ENCODE results near the gene ENDOV. TPM values are rescaled to one million over a fixed set of nuclear protein-coding genes. Genes with fewer than 3 reads are reported as not detected.

Gene ENDOV
- total RNA-seq, 1 donor from 2014 or later: 39.1 TPM

GRCh38 chr17:80454557-80455335 lies 39.8 kb downstream of the ENDOV start:
- DNase-seq (ENCODE audit: extremely low spot score, unreplicated experiment): peak; percentile 99
- peak overlapping the region; percentile 97 for H3K27ac Mint-ChIP-seq (ENCODE audit: unreplicated experiment)
- peaks cover 10% of the 10 kb centered on the region for H3K27me3 Mint-ChIP-seq (ENCODE audit: unreplicated experiment)
- no peaks in the 10 kb centered on the region for H3K36me3 Mint-ChIP-seq (ENCODE audit: unreplicated experiment)
- H3K4me1 Mint-ChIP-seq (ENCODE audit: unreplicated experiment): peaks cover 23% of the 10 kb centered on the region
- H3K9me3 Mint-ChIP-seq (ENCODE audit: unreplicated experiment): no peaks in the 10 kb centered on the region
- TF ChIP-seq, protein P1, sequence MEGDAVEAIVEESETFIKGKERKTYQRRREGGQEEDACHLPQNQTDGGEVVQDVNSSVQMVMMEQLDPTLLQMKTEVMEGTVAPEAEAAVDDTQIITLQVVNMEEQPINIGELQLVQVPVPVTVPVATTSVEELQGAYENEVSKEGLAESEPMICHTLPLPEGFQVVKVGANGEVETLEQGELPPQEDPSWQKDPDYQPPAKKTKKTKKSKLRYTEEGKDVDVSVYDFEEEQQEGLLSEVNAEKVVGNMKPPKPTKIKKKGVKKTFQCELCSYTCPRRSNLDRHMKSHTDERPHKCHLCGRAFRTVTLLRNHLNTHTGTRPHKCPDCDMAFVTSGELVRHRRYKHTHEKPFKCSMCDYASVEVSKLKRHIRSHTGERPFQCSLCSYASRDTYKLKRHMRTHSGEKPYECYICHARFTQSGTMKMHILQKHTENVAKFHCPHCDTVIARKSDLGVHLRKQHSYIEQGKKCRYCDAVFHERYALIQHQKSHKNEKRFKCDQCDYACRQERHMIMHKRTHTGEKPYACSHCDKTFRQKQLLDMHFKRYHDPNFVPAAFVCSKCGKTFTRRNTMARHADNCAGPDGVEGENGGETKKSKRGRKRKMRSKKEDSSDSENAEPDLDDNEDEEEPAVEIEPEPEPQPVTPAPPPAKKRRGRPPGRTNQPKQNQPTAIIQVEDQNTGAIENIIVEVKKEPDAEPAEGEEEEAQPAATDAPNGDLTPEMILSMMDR (IDR thresholded peaks at IDR 0.05): no peak
- H3K4me3 Mint-ChIP-seq (ENCODE audit: unreplicated experiment): peak overlapping the region; percentile 88

- Mint-ChIP-seq H3K4me1 (ENCODE audit: unreplicated experiment) (peaks cover 21% of the 10 kb centered on the region), H3K36me3 (ENCODE audit: unreplicated experiment) (no peaks in the 10 kb centered on the region), H3K27me3 (ENCODE audit: unreplicated experiment) (peaks cover 16% of the 10 kb centered on the region), H3K9me3 (ENCODE audit: unreplicated experiment) (no peaks in the 10 kb centered on the region), H3K27ac (ENCODE audit: unreplicated experiment) (peak overlapping the region; percentile 97), H3K4me3 (ENCODE audit: unreplicated experiment) (peak overlapping the region; percentile 88)
- TF ChIP-seq, protein P1 (IDR thresholded peaks at IDR 0.05): no peak
- DNase-seq (ENCODE audit: extremely low spot score, unreplicated experiment): no peak
These were observed 40.4 kb downstream of the ENDOV start for GRCh38 chr17:80455336-80455710.

DNA sequence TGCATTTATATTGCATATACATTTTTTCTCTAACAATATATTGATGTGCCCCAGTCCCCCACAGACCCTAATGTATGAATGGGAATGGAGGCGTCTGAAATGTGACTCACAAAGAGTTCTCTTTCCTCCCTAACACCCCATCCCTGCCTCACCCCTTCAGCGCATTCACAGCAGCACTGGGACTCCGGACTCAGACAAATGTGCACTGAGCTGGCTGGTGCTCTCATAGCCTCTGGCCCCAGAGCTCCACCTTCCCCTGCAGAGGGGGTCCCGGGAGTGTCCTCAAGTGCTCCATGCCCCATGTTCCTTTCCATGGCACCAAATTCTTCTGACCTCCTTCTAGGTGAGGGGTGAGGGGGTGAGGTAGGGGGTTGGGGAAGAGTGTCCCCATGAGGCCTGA lies 40.8 kb downstream of the ENDOV start:
- TF ChIP-seq, protein P1 (IDR thresholded peaks at IDR 0.05): no peak
- Mint-ChIP-seq H3K27me3 (ENCODE audit: unreplicated experiment) (peaks cover 19% of the 10 kb centered on the region), H3K27ac (ENCODE audit: unreplicated experiment) (peak overlapping the region; percentile 97), H3K4me1 (ENCODE audit: unreplicated experiment) (peaks cover 21% of the 10 kb centered on the region), H3K36me3 (ENCODE audit: unreplicated experiment) (no peaks in the 10 kb centered on the region), H3K9me3 (ENCODE audit: unreplicated experiment) (no peaks in the 10 kb centered on the region), H3K4me3 (ENCODE audit: unreplicated experiment) (peak overlapping the region; percentile 88)
- DNase-seq (ENCODE audit: extremely low spot score, unreplicated experiment): no peak

DNA sequence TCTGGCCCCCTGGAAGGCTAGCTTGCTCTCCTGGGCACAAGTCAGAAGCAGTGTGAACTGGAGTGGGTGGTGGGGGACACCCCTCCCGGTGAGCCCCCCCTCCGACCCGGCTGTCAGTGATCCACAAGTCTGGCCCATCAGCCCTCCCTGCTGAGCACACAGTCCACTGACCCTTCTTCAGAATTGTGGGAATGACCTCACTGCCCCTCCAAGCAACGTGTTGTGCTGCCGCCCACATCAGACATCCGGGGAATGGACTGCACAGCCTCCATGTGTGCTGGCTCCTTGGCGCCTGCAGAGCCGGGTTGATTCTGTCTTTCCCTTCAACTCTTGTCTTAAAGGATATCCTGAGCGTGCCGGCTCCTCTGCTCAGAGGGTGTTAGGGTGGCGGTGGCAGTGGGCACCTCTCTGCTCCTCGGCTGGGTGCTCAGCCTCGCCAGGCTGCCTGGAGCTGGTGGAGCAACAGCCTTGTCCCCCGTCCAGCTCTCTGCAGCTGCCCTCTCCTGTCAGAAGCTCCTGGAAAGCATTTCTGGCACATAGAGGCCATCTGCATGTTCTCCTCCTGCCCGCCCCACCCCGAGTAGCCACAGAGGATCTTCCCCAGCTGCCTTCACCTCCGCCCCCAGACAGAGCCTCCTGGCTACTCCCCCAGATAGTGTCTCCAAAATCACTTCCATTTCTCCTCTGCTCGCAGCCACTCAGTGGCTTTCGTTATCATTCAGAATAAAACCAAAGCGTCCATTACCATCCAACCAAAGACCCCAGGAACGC lies 41.7 kb downstream of the ENDOV start:
- H3K27ac Mint-ChIP-seq (ENCODE audit: unreplicated experiment): peak overlapping the region; percentile 52
- no peak for DNase-seq (ENCODE audit: extremely low spot score, unreplicated experiment)
- H3K36me3 Mint-ChIP-seq (ENCODE audit: unreplicated experiment): no peaks in the 10 kb centered on the region
- no peak overlapping the region for H3K4me3 Mint-ChIP-seq (ENCODE audit: unreplicated experiment)
- H3K27me3 Mint-ChIP-seq (ENCODE audit: unreplicated experiment): peaks cover 22% of the 10 kb centered on the region
- TF ChIP-seq, protein P1 (IDR thresholded peaks at IDR 0.05): no peak
- peaks cover 21% of the 10 kb centered on the region for H3K4me1 Mint-ChIP-seq (ENCODE audit: unreplicated experiment)
- H3K9me3 Mint-ChIP-seq (ENCODE audit: unreplicated experiment): no peaks in the 10 kb centered on the region

DNA sequence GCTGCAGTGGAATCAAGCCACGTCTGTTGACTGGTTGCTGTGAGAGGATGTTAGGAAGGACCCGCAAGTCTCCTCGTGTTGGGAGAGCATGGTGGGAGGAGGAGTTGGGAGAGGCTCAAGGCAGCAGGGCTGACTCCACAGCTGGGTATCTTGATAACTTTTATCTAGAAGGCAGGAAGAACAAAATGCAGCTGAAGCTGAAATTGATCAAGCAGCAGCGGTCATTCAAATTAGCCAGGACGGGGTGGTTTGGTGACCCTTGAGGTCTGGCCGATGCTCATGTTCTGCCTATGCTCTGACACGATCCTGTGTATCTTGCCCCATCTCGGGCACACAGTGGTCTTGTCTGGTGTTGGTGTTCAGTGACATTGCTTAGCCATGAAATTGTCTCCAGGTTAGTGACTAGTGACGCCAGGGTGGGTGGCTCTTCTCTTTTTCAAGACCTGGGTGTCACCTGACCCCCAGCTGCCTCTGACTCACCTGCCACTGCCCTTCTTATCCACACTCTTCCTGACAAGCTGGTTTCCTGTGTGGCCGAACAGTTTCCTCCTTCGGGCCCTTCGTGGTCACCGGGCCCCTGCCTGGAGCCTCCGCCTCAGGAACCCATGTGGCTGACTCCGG lies 42.4 kb downstream of the ENDOV start:
- peaks cover 21% of the 10 kb centered on the region for H3K4me1 Mint-ChIP-seq (ENCODE audit: unreplicated experiment)
- H3K4me3 Mint-ChIP-seq (ENCODE audit: unreplicated experiment): no peak overlapping the region
- TF ChIP-seq, protein P1 (IDR thresholded peaks at IDR 0.05): no peak
- peaks cover 22% of the 10 kb centered on the region for H3K27me3 Mint-ChIP-seq (ENCODE audit: unreplicated experiment)
- no peaks in the 10 kb centered on the region for H3K36me3 Mint-ChIP-seq (ENCODE audit: unreplicated experiment)
- H3K9me3 Mint-ChIP-seq (ENCODE audit: unreplicated experiment): no peaks in the 10 kb centered on the region
- DNase-seq (ENCODE audit: extremely low spot score, unreplicated experiment): no peak
- no peak overlapping the region for H3K27ac Mint-ChIP-seq (ENCODE audit: unreplicated experiment)

Measured in osteocyte (in vitro differentiated cells).